DMS 273 treated with DMSO at 0.1 percent for 48 hours (cell line): ENCODE results near the gene SLC39A10.
"Not testable (repeated sequence)": the region's sequence is repeated elsewhere in the genome, so short reads cannot be mapped to it uniquely, and the experiment has no call there.

Experiments
- DNase-seq: peaks from one replicate; lab custom pipeline; 2025; lab: John Stamatoyannopoulos, UW

The SLC39A10 gene

DNA sequence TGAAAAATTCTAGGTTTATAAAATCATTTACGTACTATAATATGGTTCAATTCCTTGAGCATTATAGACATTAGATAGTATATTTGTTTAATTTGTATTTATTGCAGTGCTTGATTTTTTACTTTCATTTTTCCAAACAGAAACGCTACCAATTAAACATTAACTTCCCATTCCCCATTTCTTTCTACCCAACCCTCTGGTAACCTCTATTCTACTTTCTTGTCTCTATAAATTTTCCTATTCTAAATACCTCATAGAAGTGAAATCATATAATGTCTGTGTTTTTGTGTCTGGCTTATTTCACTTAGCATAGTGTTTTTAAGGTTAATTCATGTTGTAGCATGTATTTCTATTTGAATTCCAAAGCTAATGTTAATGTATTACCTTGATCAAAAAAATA is 11.6 kb upstream of the SLC39A10 start:
- DNase-seq: no peak

DNA sequence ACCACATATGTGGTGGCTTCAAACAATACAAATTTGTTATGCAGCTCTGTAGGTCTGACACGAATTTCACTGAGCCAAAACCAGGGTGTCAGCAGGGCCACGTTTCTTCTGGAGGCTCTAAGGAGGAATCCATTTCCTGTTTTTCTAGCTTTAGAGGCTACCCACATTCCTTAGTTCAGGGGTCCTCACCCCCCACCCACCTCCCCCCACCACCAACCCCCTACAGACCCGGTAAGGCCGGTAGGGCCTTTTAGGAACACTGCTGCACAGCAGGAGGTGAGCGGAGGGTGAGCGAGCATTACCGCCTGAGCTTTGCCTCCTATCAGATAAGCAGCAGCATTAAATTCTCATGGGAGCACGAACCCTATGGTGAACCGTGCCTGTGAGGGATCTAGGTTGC is 10.6 kb upstream of the SLC39A10 start:
- no peak for DNase-seq

DNA sequence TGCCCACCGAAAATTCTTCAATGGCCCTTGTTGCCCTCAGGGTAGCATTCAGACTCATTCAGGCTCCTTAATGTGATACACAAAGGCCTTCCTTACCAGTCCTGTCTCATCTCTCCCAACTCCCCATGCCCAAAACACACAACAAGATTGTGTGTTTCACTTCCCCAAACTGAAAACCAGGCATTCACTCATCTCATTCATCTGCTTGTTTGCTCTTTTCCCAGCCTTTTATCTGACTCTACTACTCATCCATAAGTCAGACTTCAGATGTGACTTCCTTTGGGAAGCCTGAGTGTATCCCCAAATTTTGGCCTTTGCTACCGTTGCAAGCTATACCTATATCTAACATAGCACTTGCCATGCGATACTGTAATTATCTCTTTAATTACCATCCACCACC is 9.7 kb upstream of the SLC39A10 start:
- DNase-seq: no peak

DNA sequence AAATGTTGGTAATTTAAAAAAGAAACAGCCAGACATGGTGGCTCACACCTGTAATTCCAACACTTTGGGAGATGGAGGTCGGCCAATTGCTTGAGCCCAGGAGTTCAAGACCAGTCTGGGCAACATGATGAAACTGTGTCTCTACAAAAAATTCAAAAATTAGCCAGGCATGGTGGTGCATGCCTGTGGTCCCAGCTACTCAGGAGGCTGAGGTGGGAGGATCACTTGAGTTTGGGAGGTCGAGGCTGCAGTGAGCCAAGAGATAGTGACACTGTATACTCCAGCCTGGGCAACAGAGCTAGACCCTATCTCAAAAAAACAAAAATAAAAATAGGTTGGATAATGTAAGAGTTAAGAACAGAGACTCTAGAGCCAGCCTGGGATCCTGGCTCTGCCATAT is 8.7 kb upstream of the SLC39A10 start:
- DNase-seq: not testable (repeated sequence)

DNA sequence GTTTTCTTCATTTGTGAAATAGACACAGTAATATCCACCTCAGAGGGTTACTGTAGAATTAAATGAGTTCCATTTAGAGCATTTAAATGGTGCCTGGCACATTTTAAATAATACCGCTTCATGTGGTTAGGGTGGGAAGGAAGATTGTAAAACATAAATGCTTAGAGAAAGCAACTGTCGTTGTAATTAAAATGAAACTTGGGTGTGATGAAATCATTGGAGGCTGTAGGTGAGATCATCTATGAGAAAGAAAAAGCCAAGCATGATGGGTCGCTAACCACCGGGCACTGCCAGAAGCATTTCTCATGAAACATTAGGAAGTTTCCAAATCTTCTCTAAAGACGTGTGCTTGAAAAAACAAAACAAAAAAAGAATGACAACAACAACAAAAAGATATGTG is 8.2 kb upstream of the SLC39A10 start:
- DNase-seq: no peak

DNA sequence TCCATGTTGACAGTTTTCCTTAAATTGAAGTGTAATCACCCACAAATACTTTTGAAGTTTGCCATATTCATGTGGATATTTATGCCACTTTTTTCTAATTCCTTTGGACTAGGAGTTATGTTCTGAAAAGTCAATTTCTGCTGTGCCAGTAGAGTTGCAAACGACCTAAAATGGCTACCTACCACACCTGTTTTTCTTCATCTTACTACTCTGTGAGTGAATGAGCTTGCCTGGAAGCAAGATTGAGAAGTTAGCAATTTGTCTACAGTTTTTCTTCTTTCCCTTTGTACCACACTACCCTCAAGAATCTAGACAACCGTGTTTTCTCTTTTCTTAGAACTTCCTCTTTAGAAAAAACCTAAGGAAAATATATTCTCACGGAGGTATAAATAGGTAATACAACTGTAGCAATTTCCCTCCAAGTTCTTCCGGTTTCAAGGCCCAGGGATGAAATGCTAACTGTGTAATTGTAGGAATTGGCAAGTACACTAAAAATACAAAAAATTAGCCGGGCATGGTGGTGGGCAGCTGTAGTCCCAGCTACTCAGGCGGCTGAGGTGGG is 7.3 kb upstream of the SLC39A10 start:
- DNase-seq: no peak

DNA sequence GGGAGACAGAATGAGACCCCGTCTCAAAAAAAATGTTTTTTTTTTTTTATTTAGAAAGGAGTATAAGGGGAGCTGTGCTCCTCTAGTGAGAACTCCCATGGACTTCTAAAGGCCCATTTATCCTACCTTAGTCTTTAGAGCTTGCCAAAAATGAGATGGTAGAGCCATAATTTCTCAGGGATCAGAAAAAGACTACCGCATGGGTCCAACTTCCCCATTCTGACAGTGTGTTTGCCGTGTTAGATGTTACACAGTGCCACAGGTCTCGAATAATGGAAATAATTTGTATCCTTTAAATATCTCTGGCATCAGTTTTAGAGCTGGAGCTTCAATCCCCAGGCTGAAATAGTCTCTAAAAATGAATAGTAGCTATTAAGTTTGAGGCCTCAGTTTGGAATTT is 6.0 kb upstream of the SLC39A10 start:
- no peak for DNase-seq

DNA sequence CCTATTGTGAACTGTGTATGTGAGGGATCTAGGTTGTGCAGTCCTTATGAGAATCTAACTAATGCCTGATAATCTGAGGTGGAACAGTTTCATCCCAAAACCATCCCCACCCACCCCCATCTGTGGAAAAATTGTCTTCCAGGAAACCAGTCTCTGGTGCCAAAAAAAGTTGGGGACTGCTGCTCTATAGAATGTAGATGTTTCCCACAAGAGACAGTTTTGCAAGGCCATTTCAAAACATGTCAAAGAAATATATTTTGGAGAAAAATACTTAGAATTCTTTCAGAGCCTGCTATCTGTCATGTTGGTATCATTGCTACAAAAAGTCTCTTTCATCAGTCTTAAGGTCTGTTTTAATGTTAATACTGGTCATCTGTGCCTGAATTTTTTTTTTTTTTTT is 4.1 kb upstream of the SLC39A10 start:
- DNase-seq: no peak

DNA sequence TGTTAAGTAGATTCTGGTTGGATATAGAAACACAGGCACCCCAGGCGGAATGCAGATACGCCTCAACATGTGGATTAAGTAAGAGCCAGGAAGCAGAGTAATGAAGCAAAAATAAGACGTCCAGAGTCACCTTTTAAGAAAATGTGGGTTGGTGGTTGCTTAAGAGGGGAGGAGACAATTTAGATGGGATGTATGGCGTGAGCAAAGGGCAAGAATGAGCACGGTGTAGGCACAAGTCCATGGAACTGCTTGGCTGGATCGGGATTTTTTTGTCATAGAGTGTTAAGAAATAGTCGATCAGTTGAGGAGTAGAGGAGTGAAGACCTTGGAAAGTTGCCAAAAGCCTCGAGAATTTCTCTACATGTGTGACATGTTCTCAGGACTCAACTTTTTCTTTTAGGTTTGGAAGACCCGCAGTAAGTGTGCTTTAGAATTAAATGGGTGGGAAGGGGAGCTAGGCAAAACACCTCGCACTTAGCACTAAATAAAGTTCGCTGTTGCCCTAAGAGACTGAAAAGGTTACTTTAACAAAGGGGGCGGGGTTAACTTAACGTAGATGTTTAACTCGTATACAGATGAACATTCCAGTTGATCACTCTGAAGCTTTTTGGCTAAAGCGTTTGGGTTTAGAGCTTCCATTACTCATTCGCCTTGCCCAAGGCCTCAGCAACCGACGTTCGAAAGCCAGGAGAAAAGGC is 716 bp upstream of the SLC39A10 start:
- DNase-seq: no peak

DNA sequence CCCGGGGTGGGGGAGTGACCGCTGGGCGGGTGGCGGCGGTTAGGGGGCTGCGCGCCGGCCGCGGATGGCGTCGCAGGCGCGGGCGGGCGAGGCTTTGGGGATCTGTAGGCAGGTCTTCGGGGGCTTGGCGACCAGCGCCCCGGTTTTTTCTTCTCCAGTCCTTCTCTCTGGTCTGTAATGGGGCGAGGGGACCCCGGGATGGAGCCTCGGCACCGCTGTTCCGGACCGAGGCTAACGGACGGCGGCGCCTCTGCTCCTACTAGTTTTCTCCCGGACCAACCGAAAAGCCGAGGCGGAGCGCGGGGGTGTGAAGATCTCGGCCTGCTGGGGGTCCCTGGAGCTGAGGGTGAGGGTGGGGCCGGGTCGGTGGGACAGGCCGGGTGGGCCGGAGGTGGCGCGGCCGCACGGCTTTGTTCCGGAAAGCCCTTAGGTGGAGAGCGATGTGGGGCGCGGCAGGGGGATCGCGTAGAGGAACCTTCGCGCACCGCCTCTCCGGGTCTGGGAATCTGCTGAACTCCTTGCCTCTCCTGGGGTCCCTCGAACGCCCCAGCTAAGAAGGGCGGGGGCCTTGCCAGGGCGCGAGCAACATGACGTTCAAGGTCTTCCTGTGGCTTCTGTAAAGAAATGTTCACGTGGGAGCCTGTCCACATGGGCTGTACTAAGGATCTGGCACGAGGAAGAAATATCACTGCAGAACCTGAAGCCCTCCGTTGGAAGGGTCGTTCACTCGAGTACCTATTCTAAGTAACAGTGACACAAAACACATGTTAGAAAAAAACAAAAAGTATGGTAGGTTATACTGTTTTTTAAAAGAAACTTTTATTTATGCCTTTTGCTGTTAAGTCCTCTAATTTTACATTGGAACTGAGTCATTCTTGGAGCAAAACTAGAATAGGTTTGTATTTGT is 861 bp downstream of the SLC39A10 start:
- DNase-seq: peak; percentile 25

DNA sequence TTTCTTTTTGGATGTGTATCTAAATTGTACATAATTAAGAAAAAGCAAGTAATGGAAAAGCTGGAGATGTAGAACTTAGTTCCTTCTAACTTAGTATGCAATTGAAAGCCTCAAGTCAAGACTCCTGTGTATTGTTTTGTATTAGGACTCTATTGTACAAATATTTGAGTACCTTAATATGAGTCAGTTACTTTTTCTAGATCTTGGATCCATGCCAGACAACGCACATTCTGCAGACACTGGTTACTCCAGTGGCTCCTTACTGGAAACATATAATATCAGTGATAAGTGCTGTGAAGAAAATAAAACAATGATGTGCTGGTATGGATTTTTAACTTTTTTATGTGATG is 1.5 kb downstream of the SLC39A10 start:
- DNase-seq: peak; percentile 6

DNA sequence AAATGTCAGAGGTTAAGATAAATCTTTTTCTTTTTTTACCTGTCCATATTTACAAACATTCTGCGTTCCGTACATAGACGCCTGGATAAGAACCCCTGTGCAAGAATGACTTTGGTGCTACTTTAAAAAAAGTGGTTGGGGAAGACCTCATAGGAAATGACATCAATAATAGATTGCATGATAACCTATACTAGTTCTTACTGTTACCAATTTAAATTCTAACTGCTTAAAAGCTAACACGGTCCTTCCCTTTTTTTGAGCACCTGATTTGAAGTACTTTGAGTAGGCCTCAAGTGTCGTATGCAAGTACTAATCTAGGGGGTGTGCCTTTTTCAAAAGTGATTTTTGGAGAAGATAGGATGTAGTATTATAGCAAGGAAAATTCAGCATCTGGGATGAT is 2.1 kb downstream of the SLC39A10 start:
- DNase-seq: no peak

DNA sequence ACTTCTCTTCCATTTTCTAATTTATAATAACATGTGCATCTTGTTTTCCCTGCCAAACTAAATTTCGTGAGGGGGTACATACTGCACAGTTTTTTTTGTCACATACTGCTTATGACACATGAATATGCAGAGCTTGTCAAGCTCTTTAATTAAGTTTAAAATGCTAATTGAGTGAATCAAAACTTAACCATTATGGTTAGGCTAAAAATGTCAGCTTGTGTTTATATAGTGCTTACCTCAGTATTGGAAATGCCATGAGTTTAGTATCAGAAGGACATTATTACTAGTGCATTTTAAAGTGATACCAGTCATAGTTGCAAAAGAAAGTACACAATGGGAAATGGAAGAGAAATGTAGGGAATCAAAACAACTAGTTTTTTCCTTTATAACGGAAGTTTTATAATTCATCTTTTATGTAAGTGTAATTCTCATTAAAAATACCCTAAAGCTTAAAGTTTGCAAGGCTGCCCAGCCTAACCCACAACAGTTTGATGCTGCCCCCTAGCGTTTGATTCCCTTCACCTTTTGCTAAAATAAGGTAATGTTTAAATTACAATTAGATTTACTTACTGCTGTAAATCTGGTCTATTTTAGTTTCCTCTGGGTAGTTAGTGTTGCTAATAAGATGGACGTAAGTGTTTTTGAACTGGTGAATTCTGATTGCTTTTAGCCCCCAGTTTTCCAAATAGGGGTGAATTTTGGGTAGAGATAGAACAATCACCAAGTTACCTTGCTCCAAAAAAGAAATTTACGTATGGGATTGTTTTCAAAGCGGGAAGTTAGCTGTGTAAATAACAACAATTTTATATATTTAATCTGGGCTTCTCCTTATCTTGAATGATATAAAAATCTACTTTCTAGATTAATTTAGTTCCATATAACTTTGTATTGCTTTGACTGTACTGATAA is 3.2 kb downstream of the SLC39A10 start:
- peak; percentile 20 for DNase-seq

DNA sequence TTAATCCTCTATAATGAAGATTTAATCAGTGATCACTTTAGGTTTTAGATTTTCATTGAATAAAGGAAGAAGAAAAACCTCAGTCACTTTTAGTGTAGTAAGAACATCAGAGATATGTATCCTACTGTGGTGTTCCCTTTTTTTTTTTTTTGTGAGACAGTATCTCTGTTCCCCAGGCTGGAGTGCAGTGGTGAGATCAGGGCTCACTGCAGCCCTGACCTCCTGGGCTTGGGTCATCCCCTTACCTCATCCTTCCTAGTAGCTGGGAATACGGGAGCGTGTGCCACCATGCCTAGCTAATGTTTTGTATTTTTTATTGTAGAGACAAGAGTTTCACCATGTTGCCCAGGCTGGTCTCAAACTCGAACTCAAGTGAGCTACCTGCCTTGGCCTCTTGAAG is 5.1 kb downstream of the SLC39A10 start:
- no peak for DNase-seq

DNA sequence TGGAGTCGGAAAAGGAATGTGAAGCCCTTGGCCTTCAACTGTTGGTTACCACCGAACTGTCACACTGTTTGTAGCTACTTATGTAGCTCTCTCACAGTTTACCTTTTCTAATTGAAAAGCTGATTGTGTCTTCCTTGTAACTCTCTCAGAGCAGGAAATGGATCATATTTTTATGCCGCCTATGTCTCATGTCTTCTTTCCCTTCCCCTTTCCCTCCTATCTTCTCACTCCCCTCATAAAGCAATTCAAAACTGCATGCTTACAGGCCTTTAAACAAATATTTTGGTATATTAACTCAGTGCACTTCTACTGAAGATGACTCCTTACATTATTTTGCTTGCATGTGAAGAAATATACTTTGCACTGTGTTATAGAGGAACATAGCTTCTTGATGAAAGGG is 6.0 kb downstream of the SLC39A10 start:
- no peak for DNase-seq

DNA sequence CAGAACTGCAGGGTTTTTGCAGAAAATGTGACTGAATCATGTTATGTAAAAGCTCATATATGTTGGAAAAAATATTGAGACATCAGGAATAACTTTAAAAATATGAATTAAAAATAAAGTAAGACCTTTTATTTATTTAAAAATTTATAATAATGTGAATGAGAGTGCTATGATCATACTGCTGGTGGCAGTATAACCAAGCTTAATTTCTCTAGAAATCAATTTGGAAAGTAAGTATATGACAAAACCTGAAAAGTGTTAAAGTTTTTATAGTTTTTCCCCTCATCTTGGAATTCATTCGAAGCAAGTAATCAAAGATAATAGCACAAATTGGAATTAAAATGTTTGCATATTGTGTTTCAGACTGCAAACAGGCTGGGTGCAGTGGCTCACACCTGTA is 7.5 kb downstream of the SLC39A10 start:
- DNase-seq: no peak

DNA sequence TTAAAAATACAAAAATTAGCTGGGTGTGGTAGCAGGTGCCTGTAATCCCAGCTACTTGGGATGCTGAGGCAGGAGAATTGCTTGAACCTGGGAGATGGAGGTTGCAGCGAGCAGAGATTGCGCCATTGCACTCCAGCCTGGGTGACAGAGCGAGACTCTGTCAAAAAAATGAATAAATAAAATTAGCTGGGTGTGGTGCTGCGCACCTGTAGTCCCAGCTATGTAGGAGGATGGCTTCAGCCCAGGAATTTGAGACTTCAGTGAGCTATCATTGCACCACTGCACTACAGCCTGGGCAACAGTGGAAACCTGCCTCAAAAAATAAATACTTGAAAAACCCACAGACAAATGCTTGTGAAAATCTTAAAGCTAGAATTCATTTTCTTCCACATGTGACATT is 8.1 kb downstream of the SLC39A10 start:
- not testable (repeated sequence) for DNase-seq

DNA sequence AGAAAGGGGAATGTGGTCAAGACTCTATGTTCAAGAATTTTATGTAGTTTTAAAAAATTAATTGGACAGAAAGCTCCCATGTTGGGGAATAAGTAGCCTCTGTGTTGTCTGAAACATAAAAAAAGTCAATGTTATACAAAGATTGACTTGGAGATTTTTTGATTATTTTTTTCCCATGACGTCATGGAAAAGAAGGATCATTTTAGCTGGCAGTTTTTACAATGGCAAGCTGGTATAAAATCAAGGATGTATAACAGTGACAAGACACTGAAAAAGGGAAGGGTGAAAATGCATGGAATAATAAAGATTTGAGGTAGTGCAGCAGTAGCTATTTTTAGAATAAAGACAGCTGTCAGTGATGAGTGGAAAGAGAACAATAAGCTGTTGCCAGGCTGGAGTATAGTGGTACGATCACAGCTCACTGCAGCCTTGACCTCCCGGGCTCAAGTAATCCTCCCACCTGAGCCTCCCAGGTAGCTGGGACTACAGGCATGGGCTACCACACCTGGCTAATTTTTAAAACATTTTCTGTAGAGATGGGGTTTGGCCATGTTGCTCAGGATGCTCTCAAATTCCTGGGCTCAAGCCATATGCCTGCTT is 9.2 kb downstream of the SLC39A10 start:
- no peak for DNase-seq

DNA sequence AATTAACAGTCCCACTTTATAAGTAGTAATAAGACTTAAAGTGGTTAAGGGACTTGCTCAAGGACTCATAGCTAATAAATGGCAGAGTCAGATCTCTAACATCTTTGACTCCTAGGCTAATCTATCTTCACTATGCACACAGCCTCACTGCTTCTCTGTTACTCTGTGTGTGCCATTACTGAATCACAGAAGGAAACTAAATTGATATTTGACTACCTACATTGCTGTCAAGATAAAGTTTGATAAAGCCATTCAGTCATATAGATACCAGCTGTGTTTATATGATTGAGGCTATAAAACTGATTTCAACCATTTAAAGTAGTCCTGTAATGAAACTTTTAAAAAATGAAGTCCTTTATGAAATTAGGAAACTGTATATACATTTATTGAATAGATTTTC is 10.9 kb downstream of the SLC39A10 start:
- DNase-seq: no peak

DNA sequence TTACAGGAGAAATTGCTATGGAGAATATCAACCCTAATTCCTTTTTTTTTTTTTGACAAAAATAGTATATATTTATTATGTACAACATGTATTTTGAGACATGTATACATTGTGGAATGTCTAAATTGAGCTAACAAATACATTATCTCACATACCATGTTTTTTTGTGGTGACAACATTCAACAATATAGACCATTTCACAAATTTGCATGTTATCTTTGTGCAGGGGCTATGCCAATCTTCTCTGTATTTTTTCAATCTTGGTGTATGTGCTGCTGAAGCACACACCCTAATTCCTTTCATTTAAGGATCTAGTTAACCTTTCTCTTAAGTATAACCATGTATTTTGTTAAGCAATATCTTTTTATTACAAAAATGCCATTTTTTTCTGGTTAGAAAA is 13.2 kb downstream of the SLC39A10 start:
- no peak for DNase-seq

DNA sequence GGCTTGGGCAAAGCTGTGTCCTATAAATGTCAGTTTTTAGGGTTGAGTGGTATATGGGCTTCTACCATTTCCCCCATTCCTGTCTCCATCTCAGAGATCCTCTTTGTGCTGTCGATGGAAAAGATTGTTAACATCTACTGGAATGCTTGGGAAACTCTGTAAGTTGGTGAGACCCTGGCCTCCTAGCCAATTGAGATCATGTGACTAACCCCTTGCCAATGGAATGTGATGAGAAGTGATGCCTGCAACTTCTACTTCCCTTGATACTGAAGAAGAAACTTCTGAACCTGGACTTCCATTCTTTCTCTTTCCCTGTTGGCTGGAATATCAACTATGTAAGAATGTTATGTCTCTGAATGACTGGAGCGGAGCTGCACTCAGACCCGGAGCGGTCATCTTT is 14.5 kb downstream of the SLC39A10 start:
- DNase-seq: no peak

DNA sequence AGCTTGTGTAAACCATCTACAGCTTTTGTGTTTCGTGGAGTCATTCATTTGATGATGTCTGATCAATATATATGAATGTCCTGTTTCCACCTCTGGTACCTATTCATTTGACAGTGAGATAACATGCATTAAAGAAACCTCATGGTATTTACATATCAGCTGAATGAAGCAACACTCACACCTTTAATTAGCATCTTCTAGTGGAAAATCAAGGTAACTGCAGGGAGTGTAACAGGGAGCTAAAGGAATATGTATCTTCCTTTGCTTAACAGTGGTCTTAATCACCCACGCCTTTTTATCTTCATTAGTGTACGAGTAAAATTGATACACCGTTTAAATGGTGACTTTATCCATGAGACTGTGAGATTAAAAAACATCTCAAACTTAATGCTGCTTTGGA is 15.6 kb downstream of the SLC39A10 start:
- no peak for DNase-seq
